ENCODE results near the gene PSMD4.

The PSMD4 gene

GRCh38 chr1:151275341-151275740, 20.8 kb downstream of the PSMD4 start:
- DNase-seq: peak; percentile 18

- peak; percentile 94 for DNase-seq
These were observed 22.7 kb downstream of the PSMD4 start for GRCh38 chr1:151277249-151277648.

- DNase-seq: peak; percentile 99
These were observed 26.9 kb downstream of the PSMD4 start for GRCh38 chr1:151281225-151281968.

- peak; percentile 100 for DNase-seq
These were observed 27.7 kb downstream of the PSMD4 start, which contains the start of gene ZNF687 for GRCh38 chr1:151281969-151282882. Gene ZNF687, plus strand, starts transcription at chr1:151282299. Its CDS starts 3,993 bp downstream, at chr1:151286292.

GRCh38 chr1:151282883-151283725, 28.6 kb downstream of the PSMD4 start:
- peak; percentile 48 for DNase-seq

GRCh38 chr1:151284013-151284577, 29.6 kb downstream of the PSMD4 start:
- no peak for DNase-seq

GRCh38 chr1:151286619-151287340, 32.2 kb downstream of the PSMD4 start:
- DNase-seq: no peak

- no peak for DNase-seq
These were observed 32.8 kb downstream of the PSMD4 start for GRCh38 chr1:151287341-151287699.

GRCh38 chr1:151287767-151288500, 33.4 kb downstream of the PSMD4 start:
- no peak for DNase-seq

- DNase-seq: no peak
These were observed 34.0 kb downstream of the PSMD4 start for GRCh38 chr1:151288502-151288901.

- no peak for DNase-seq
These were observed 34.8 kb downstream of the PSMD4 start for GRCh38 chr1:151289080-151289935.

GRCh38 chr1:151289991-151290708, 35.6 kb downstream of the PSMD4 start:
- DNase-seq: no peak

- no peak for DNase-seq
These were observed 36.3 kb downstream of the PSMD4 start for GRCh38 chr1:151290709-151291303.

GRCh38 chr1:151292207-151293030, 37.9 kb downstream of the PSMD4 start:
- DNase-seq: no peak

GRCh38 chr1:151293093-151293492, 38.6 kb downstream of the PSMD4 start:
- no peak for DNase-seq

- DNase-seq: no peak
These were observed 40.4 kb downstream of the PSMD4 start for GRCh38 chr1:151294742-151295462.

GRCh38 chr1:151309811-151310323, 55.3 kb downstream of the PSMD4 start:
- peak; percentile 18 for DNase-seq
